HEK293 (cell line): Measurements from ENCODE around the gene CREBL2.
"Not testable (repeated sequence)": the region's sequence is repeated elsewhere in the genome, so short reads cannot be mapped to it uniquely, and the experiment has no call there.

Experiments used
- CTCF ChIA-PET: fragments of 350-600 bp; formaldehyde crosslinking; extraction: SDS; loops from one replicate; lab custom pipeline; 2021; ENCODE audit warnings: antibody characterized with exemption; lab: Yijun Ruan, JAX
- POLR2A ChIA-PET: fragments of 300-600 bp; formaldehyde crosslinking; extraction: SDS; loops from one replicate; lab custom pipeline; 2020; ENCODE audit warnings: antibody characterized with exemption, inconsistent platforms; lab: Yijun Ruan, JAX
- H3K27ac ChIP-seq: fragments of 200-500 bp; sonication (Bioruptor generic); 2 replicates; pipeline ENCODE4 v1.5.1; 2014; ENCODE audit warnings: low read depth, low read length, control low read depth, inconsistent platforms; ENCODE audit errors: extremely low read depth
- H3K36me3 ChIP-seq, 2 experiments: fragments of 200-500 bp in 1 of 2; sonication (Bioruptor generic) in 1 of 2; 1 replicate in 1 of 2; 2 replicates in 1 of 2; pipeline ENCODE4 v1.5.1; 2014 to 2017; ENCODE audit warnings: inconsistent platforms in 2 of 2, low read length in 2 of 2; ENCODE audit not compliant: control insufficient read depth in 2 of 2, insufficient read depth in 1 of 2
- H3K4me1 ChIP-seq: fragments of 200-500 bp; sonication (Bioruptor generic); 2 replicates; pipeline ENCODE4 v1.5.1; 2014; ENCODE audit warnings: mild to moderate bottlenecking, low read length, inconsistent platforms; ENCODE audit not compliant: control insufficient read depth, insufficient read depth
- H3K4me3 ChIP-seq: 2 replicates; pipeline ENCODE4 v1.5.1; 2011; ENCODE audit warnings: low read depth, mild to moderate bottlenecking, control low read depth, low read length, moderate library complexity
- H3K9me3 ChIP-seq: fragments of 200-500 bp; sonication (Bioruptor generic); 2 replicates; pipeline ENCODE4 v1.5.1; 2014; ENCODE audit warnings: low read depth, low read length, inconsistent platforms; ENCODE audit not compliant: control insufficient read depth, insufficient read depth
- BCL11B ChIP-seq: fragments of 450-650 bp; formaldehyde crosslinking; IDR thresholded peaks from 2 replicates; pipeline ENCODE4 v1.5.1; 2016; ENCODE audit warnings: low read depth, missing biosample characterization, missing genetic modification characterization
- OVOL3 ChIP-seq: fragments of 450-650 bp; formaldehyde crosslinking; IDR thresholded peaks from 2 replicates; pipeline ENCODE4 v1.5.1; 2016; ENCODE audit warnings: missing biosample characterization, missing genetic modification characterization
- SP3 ChIP-seq: fragments of 450-650 bp; formaldehyde crosslinking; IDR thresholded peaks from 2 replicates; pipeline ENCODE4 v1.5.1; 2016; ENCODE audit warnings: missing biosample characterization, missing genetic modification characterization
- WT1 ChIP-seq: fragments of 450-650 bp; formaldehyde crosslinking; IDR thresholded peaks from 2 replicates; pipeline ENCODE4 v1.5.1; 2016; ENCODE audit warnings: missing biosample characterization, missing genetic modification characterization
- YY2 ChIP-seq: fragments of 450-650 bp; formaldehyde crosslinking; IDR thresholded peaks from 2 replicates; pipeline ENCODE4 v1.5.1; 2016; ENCODE audit warnings: missing biosample characterization, missing genetic modification characterization
- ZNF140 ChIP-seq: fragments of 450-650 bp; formaldehyde crosslinking; IDR thresholded peaks from 2 replicates; pipeline ENCODE4 v1.5.1; 2016; ENCODE audit warnings: missing biosample characterization, missing genetic modification characterization
- ZNF202 ChIP-seq: fragments of 450-650 bp; formaldehyde crosslinking; IDR thresholded peaks from 2 replicates; pipeline ENCODE4 v1.5.1; 2016; ENCODE audit warnings: missing biosample characterization, missing genetic modification characterization, borderline replicate concordance
- ZNF248 ChIP-seq: fragments of 450-650 bp; formaldehyde crosslinking; IDR thresholded peaks from 2 replicates; pipeline ENCODE4 v1.5.1; 2017; ENCODE audit warnings: missing biosample characterization, missing genetic modification characterization
- ZNF274 ChIP-seq, 2 experiments: fragments of 200-500 bp in 1 of 2; fragments of 450-650 bp in 1 of 2; sonication (Bioruptor generic) in 1 of 2; formaldehyde crosslinking in 1 of 2; IDR thresholded peaks; 2 replicates each; pipeline versions ENCODE4 v1.5.1 to v1.6.1; 2014 to 2016; ENCODE audit warnings: borderline replicate concordance in 1 of 2, inconsistent platforms in 1 of 2, low read length in 1 of 2, missing biosample characterization in 1 of 2, missing genetic modification characterization in 1 of 2
- ZNF394 ChIP-seq: fragments of 450-650 bp; formaldehyde crosslinking; IDR thresholded peaks from 2 replicates; pipeline ENCODE4 v1.5.1; 2016; ENCODE audit warnings: missing biosample characterization, missing genetic modification characterization, mild to moderate bottlenecking, moderate library complexity, borderline replicate concordance
- ZNF404 ChIP-seq: fragments of 450-650 bp; formaldehyde crosslinking; IDR thresholded peaks from 2 replicates; pipeline ENCODE4 v1.5.1; 2017; ENCODE audit warnings: missing biosample characterization, missing genetic modification characterization
- ZNF426 ChIP-seq: fragments of 450-650 bp; formaldehyde crosslinking; IDR thresholded peaks from 2 replicates; pipeline ENCODE4 v1.5.1; 2017; ENCODE audit warnings: missing biosample characterization, missing genetic modification characterization, mild to moderate bottlenecking, inconsistent platforms, moderate library complexity
- ZNF529 ChIP-seq: fragments of 450-650 bp; formaldehyde crosslinking; IDR thresholded peaks from 2 replicates; pipeline ENCODE4 v1.5.1; 2017; ENCODE audit warnings: missing genetic modification characterization, missing biosample characterization; ENCODE audit not compliant: insufficient replicate concordance
- ZNF555 ChIP-seq: fragments of 450-650 bp; formaldehyde crosslinking; conservative IDR thresholded peaks from 2 replicates; pipeline ENCODE4 v1.5.1; 2017; ENCODE audit warnings: missing biosample characterization, mild to moderate bottlenecking, missing genetic modification characterization, inconsistent platforms
- ZNF596 ChIP-seq: fragments of 450-650 bp; IDR thresholded peaks from 2 replicates; pipeline ENCODE4 v1.5.0; 2018; ENCODE audit warnings: missing biosample characterization, mild to moderate bottlenecking, missing genetic modification characterization, moderate library complexity
- ZNF623 ChIP-seq: fragments of 450-650 bp; formaldehyde crosslinking; IDR thresholded peaks from 2 replicates; pipeline ENCODE4 v1.5.1; 2016; ENCODE audit warnings: missing biosample characterization, missing genetic modification characterization
- ZNF707 ChIP-seq: fragments of 450-650 bp; formaldehyde crosslinking; IDR thresholded peaks from 2 replicates; pipeline ENCODE4 v1.5.1; 2016; ENCODE audit warnings: missing biosample characterization, missing genetic modification characterization
- TF ChIP-seq, protein P1 (sequence below): fragments of 450-650 bp; formaldehyde crosslinking; IDR thresholded peaks from 2 replicates; pipeline ENCODE4 v1.5.1; 2016; ENCODE audit warnings: missing biosample characterization, missing genetic modification characterization
- TF ChIP-seq, protein P2 (sequence below): fragments of 450-650 bp; formaldehyde crosslinking; IDR thresholded peaks from 2 replicates; pipeline ENCODE4 v1.5.1; 2016; ENCODE audit warnings: missing biosample characterization, missing genetic modification characterization

Gene CREBL2

DNA sequence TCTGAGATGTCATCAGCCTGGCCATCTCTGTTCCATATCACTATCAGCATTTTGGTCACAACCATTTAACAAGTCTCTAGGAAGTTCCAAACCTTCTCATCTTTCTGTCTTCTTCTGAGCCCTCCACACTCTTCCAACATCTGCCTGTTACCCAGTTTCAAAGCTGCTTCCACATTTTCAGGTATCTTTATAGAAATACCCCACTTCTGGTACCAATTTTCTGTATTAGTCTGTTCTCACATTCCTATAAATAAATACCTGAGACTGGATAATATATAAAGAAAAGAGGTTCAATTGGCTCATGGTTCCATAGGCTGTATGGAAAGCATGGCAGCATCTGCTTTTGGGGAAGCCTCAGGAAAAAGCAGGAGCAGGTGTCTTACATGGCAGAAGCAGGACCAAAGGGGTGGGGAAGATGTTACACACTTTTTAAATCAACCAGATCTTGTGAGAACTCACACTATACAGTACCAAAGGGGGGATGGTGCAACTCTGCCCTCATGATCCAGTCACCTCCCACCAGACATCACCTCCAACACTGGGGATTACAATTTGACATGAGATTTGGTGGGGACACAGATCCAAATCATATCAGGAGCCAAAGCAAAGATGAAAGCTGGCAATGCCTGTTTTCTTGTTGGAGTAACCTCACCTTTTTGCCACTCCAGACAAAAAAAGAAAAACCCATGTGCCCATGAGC lies 37.4 kb downstream of the CREBL2 start:
- no peaks in the 10 kb centered on the region for H3K4me1 ChIP-seq
- ChIA-PET POLR2A (no interaction called here), CTCF (interaction anchor here (0.6 kb wide), 1 partner anchor 164 kb away, joined by 4 read pairs; no protein-coding TSS in a partner anchor)
- peaks cover 0 to 8% of the 10 kb centered on the region in 2 experiments; a peak in 1 of 3 replicates for H3K36me3 ChIP-seq
- no peak overlapping the region for H3K4me3 ChIP-seq
- no peaks in the 10 kb centered on the region; the same call in 1 of the 2 replicates for H3K9me3 ChIP-seq
- TF ChIP-seq ZNF707 (tag by site-specific recombination) (peak; percentile 82), ZNF274 (IDR thresholded peaks at IDR 0.05; ENCODE audit: low read length) (no peak; the same call in 1 of the 2 replicates), ZNF274 (tag by site-specific recombination; IDR thresholded peaks at IDR 0.05; ENCODE audit: borderline replicate concordance) (peak; percentile 71; the same call in 1 of the 2 replicates), BCL11B (tag by site-specific recombination) (no peak)
- no peak overlapping the region for H3K27ac ChIP-seq

DNA sequence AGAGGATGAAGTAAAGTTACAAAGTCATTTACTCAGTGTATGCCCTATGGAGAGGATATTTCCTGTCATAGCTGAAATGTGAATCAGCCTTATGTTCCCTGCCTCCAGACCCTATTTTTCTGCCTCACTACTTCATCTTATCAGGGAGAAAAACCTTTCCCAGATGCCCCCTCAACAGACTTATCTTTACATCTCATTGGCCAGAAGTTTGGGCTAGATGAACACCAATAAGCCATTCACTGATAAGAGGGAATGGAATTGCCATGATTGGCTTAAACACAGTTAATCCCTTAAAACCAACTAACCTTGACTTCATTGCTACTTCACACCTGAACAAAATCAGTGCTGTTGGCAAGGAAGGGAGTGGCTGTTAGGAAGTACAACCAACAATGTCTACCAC lies 40.1 kb downstream of the CREBL2 start:
- ChIA-PET POLR2A (no interaction called here), CTCF (no interaction called here)
- H3K4me3 ChIP-seq: no peak overlapping the region
- no peak for TF ChIP-seq ZNF248 (tag by site-specific recombination)
- no peak for TF ChIP-seq SP3 (tag by site-specific recombination)
- TF ChIP-seq, protein P1, sequence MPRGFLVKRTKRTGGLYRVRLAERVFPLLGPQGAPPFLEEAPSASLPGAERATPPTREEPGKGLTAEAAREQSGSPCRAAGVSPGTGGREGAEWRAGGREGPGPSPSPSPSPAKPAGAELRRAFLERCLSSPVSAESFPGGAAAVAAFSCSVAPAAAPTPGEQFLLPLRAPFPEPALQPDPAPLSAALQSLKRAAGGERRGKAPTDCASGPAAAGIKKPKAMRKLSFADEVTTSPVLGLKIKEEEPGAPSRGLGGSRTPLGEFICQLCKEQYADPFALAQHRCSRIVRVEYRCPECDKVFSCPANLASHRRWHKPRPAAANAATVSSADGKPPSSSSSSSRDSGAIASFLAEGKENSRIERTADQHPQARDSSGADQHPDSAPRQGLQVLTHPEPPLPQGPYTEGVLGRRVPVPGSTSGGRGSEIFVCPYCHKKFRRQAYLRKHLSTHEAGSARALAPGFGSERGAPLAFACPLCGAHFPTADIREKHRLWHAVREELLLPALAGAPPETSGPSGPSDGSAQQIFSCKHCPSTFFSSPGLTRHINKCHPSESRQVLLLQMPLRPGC (tag by site-specific recombination): no peak
- no peak for TF ChIP-seq ZNF404 (tag by site-specific recombination)
- no peak for TF ChIP-seq ZNF529 (tag by site-specific recombination)
- TF ChIP-seq, protein P2, sequence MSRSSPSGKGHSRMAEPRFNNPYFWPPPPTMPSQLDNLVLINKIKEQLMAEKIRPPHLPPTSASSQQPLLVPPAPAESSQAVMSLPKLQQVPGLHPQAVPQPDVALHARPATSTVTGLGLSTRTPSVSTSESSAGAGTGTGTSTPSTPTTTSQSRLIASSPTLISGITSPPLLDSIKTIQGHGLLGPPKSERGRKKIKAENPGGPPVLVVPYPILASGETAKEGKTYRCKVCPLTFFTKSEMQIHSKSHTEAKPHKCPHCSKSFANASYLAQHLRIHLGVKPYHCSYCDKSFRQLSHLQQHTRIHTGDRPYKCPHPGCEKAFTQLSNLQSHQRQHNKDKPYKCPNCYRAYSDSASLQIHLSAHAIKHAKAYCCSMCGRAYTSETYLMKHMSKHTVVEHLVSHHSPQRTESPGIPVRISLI (tag by site-specific recombination): no peak
- no peak for TF ChIP-seq OVOL3
- no peak for TF ChIP-seq ZNF202
- TF ChIP-seq WT1: no peak
- no peak for TF ChIP-seq YY2 (tag by site-specific recombination)
- TF ChIP-seq ZNF596: no peak
- no peaks in the 10 kb centered on the region; the same call in 1 of the 2 replicates for H3K9me3 ChIP-seq
- no peak overlapping the region for H3K27ac ChIP-seq
- no peaks in the 10 kb centered on the region for H3K4me1 ChIP-seq
- no peaks in the 10 kb centered on the region for H3K36me3 ChIP-seq

DNA sequence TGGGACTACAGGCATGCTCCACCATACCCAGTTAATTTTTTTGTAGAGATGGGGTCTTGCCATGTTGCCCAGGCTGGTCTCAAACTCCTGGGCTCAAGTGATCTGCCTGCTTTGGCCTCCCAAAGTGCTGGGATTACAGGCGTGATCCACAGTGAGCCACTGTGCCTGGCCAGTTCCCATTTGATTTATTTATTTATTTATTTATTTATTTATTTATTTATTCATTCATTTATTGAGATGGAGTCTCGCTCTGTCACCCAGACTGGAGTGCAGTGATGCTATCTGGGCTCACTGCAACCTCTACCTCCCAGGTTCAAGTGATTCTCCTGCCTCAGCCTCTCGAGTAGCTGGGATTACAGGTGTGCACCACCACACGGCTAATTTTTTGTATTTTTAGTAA lies 41.0 kb downstream of the CREBL2 start:
- H3K27ac ChIP-seq, POLR2A ChIA-PET: not testable (repeated sequence)
- 0 out of 2 replicates have a peak, but pooled peaks have one; percentile 28 for TF ChIP-seq ZNF623 (tag by site-specific recombination)
- peak; percentile 24; the same call in 1 of the 2 replicates for TF ChIP-seq ZNF555
- TF ChIP-seq ZNF426: peak; percentile 36; the same call in 1 of the 2 replicates
- TF ChIP-seq ZNF140 (tag by site-specific recombination): peak; percentile 19; the same call in 1 of the 2 replicates
- TF ChIP-seq ZNF394 (tag by site-specific recombination): peak; percentile 65; the same call in 1 of the 2 replicates
- TF ChIP-seq, all 188 proteins: peak for 5; not testable (repeated sequence) for 183
- not testable (repeated sequence) for H3K4me3 ChIP-seq, H3K9me3 ChIP-seq, H3K4me1 ChIP-seq, H3K36me3 ChIP-seq
- CTCF ChIA-PET: interaction anchor here (1.4 kb wide), 1 partner anchor 68 kb away, joined by 3 read pairs; no protein-coding TSS in a partner anchor
